ENCODE measurements around the gene RBP2.
A peak's percentile ranks its signal among the peaks of the same experiment; 100 is the strongest.

RBP2 gene

DNA sequence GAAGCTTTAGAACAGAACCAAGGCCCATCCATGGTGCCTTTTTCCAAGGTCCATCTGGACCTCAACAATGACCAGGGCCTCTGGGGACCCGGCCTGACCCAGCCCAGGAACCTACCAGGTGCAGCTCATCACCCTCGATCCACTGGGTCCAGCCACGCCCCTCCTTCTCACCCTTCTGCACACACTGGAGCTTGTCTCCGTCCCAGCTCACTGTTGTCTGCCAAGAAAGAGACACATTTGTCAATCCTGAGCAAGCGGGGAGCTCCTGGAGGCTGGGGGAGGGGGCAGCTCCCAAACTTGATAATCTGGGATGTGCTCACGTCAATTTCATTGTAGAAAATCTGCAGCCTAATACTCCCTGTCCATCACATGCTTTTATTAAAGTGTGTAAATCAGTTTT lies 42.0 kb upstream of the RBP2 start:
- TF ChIP-seq TAF1 (IDR thresholded peaks at IDR 0.05; ENCODE audit: low read depth) (no peak), FOXM1 (IDR thresholded peaks at IDR 0.05; ENCODE audit: borderline replicate concordance, low read depth) (no peak), TEAD4 (IDR thresholded peaks at IDR 0.05) (no peak), CREB1 (IDR thresholded peaks at IDR 0.05; ENCODE audit: low read depth) (no peak), EGR1 (IDR thresholded peaks at IDR 0.05) (no peak), EP300 (IDR thresholded peaks at IDR 0.05; ENCODE audit: borderline replicate concordance) (no peak)
- TF ChIP-seq, protein P1, sequence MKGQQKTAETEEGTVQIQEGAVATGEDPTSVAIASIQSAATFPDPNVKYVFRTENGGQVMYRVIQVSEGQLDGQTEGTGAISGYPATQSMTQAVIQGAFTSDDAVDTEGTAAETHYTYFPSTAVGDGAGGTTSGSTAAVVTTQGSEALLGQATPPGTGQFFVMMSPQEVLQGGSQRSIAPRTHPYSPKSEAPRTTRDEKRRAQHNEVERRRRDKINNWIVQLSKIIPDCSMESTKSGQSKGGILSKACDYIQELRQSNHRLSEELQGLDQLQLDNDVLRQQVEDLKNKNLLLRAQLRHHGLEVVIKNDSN (IDR thresholded peaks at IDR 0.05), result no peak

DNA sequence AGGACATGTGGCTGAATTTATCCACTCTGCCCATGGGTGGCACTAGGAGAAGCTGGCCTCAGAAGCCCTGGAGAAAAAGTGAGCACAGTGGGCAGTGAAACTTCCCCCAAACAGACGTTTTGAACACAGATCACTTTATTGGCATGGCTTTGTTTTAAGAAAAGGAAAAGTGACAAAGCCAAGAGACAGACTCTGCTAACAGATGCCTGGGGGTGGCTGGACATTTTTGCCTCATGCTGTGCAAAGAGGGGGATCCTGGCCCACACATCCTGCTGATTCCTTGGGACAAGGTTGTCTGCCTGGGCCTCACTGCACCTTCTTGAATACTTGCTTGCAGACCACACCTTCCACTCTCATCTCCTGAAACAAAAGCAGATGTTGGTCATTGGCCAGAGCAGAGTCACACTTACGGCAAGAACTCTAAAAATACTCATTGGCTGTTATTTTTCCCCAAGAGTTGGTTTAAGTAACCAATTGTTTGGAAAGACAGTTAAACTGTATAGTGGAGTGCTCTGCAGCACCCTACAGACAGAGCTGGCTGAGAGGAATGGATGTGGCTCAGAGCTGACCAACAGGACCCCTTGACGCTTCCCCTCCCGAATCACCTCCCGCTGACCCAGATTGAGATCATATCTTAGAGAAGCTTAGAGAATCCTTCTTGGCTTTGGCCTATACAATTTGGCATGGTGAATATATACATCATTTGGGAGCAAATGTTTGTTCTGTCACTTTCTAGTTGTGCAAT lies 41.2 kb upstream of the RBP2 start:
- TF ChIP-seq, protein P2, sequence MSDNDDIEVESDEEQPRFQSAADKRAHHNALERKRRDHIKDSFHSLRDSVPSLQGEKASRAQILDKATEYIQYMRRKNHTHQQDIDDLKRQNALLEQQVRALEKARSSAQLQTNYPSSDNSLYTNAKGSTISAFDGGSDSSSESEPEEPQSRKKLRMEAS (IDR thresholded peaks at IDR 0.05), result no peak
- TF ChIP-seq CREB1 (IDR thresholded peaks at IDR 0.05; ENCODE audit: low read depth) (no peak), TCF12 (IDR thresholded peaks at IDR 0.05; ENCODE audit: low read depth) (no peak), NFIC (IDR thresholded peaks at IDR 0.05) (no peak), EP300 (IDR thresholded peaks at IDR 0.05; ENCODE audit: borderline replicate concordance) (no peak), FOXM1 (IDR thresholded peaks at IDR 0.05; ENCODE audit: borderline replicate concordance, low read depth) (no peak), RAD21 (IDR thresholded peaks at IDR 0.05; ENCODE audit: low read depth) (no peak), TAF1 (IDR thresholded peaks at IDR 0.05; ENCODE audit: low read depth) (no peak), TEAD4 (IDR thresholded peaks at IDR 0.05) (no peak), YY1 (IDR thresholded peaks at IDR 0.05; ENCODE audit: low read depth) (no peak)
- TF ChIP-seq, protein P3, sequence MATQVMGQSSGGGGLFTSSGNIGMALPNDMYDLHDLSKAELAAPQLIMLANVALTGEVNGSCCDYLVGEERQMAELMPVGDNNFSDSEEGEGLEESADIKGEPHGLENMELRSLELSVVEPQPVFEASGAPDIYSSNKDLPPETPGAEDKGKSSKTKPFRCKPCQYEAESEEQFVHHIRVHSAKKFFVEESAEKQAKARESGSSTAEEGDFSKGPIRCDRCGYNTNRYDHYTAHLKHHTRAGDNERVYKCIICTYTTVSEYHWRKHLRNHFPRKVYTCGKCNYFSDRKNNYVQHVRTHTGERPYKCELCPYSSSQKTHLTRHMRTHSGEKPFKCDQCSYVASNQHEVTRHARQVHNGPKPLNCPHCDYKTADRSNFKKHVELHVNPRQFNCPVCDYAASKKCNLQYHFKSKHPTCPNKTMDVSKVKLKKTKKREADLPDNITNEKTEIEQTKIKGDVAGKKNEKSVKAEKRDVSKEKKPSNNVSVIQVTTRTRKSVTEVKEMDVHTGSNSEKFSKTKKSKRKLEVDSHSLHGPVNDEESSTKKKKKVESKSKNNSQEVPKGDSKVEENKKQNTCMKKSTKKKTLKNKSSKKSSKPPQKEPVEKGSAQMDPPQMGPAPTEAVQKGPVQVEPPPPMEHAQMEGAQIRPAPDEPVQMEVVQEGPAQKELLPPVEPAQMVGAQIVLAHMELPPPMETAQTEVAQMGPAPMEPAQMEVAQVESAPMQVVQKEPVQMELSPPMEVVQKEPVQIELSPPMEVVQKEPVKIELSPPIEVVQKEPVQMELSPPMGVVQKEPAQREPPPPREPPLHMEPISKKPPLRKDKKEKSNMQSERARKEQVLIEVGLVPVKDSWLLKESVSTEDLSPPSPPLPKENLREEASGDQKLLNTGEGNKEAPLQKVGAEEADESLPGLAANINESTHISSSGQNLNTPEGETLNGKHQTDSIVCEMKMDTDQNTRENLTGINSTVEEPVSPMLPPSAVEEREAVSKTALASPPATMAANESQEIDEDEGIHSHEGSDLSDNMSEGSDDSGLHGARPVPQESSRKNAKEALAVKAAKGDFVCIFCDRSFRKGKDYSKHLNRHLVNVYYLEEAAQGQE (IDR thresholded peaks at IDR 0.05; ENCODE audit: low read depth), result no peak
- TF ChIP-seq, protein P1 (IDR thresholded peaks at IDR 0.05), result no peak

DNA sequence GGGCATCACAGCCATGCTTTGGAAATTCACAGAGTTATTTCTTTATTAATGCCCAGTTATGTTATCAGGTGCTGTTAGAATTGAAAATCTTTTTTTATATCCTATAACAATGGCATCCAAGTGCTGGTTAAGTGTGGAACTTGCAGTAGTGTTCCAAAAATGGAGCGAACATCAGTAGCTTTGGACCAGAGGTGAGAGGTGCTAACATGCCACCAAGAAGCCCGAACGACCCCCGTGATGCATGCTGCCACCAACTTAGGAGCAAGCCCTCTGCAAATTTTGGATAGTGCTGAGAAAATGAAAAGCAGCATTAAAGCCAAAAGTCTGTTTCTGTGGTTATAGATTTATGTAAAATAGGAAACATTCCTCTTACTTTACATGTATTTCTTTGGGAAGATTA lies 38.4 kb upstream of the RBP2 start:
- TF ChIP-seq EP300 (IDR thresholded peaks at IDR 0.05; ENCODE audit: borderline replicate concordance), result no peak
- no peak for TF ChIP-seq FOXM1 (IDR thresholded peaks at IDR 0.05; ENCODE audit: borderline replicate concordance, low read depth)
- TF ChIP-seq, protein P2 (IDR thresholded peaks at IDR 0.05), result no peak
- no peak for TF ChIP-seq RAD21 (IDR thresholded peaks at IDR 0.05; ENCODE audit: low read depth)
- no peak for TF ChIP-seq ZBTB7A (IDR thresholded peaks at IDR 0.05; ENCODE audit: low read depth)
- TF ChIP-seq NFIC (IDR thresholded peaks at IDR 0.05), result no peak
- no peak for TF ChIP-seq TCF12 (IDR thresholded peaks at IDR 0.05; ENCODE audit: low read depth)
- TF ChIP-seq, protein P1 (IDR thresholded peaks at IDR 0.05), result no peak
- no peak for TF ChIP-seq CEBPB (IDR thresholded peaks at IDR 0.05)
- TF ChIP-seq TAF1 (IDR thresholded peaks at IDR 0.05; ENCODE audit: low read depth), result no peak

DNA sequence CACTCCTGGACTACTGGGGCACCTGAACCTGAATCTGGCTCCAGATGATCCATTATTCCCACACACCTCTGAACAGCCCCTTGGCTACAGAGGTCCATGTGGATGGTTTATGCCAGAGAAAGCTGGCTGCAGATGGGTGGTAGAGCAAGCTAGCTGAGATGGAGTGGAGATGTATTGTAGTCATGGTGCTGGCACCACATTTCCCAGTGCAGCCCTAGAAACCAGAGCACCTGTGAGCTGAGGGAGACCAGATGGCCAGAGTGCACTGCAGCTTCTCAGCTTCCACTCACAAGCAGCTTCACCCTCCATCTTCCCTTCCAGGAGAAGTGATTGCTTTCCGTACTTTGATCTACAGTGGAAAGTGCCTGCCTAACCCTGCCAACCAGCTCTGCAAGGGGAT lies 33.3 kb upstream of the RBP2 start:
- TF ChIP-seq CREB1 (IDR thresholded peaks at IDR 0.05; ENCODE audit: low read depth), result no peak
- TF ChIP-seq, protein P2 (IDR thresholded peaks at IDR 0.05), result no peak
- no peak for TF ChIP-seq CEBPB (IDR thresholded peaks at IDR 0.05)
- TF ChIP-seq, protein P3 (IDR thresholded peaks at IDR 0.05; ENCODE audit: low read depth), result no peak
- no peak for TF ChIP-seq ZBTB7A (IDR thresholded peaks at IDR 0.05; ENCODE audit: low read depth)

DNA sequence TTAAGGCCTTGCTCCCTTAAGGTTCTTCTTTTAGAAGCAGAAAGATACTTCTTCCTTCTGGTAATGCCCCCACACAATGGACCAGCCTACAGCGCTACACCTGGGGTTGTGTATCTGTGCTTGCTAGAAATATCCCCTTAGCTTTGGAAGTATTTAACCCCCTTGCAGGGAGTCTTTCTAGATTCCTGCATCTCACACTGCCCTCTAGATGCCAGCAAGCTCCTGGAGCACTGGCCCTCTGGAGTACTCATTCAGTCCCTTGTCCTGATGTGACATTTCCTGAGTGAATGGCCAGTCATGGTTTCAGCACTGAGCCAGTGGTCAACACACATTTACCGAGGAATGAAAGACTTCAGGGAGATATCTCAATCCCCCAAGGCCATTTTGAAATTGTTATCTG lies 30.4 kb upstream of the RBP2 start:
- TF ChIP-seq EGR1 (IDR thresholded peaks at IDR 0.05) (no peak), YY1 (IDR thresholded peaks at IDR 0.05; ENCODE audit: low read depth) (no peak), RAD21 (IDR thresholded peaks at IDR 0.05; ENCODE audit: low read depth) (peak; percentile 67)

Data from Ishikawa (cell line).